ENCODE data around the gene ABCA13.

Gene ABCA13

DNA sequence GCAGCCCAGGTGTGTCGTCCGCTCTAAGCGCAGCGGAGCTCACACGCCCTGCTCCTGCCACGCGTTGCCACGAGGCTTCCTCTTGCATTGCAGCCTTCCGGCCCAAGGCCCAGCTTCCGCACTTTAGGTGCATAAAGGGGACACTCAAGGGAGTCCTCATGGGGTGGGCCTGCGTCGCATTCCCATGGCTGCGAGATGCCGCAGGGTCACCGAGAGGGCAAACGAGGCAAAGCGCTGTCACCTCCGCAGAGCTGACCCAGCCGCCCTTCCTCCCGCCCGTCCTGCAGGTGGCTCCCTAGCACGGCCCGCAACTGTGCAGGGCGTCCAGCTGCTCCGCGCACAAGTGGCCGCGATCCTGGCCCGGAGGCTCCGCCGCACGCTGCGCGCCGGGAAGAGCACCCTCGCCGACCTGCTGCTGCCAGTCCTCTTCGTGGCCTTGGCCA, 283.5 kb downstream of the ABCA13 start:
- Histone ChIP-seq H4K20me1 (ENCODE audit: insufficient read depth) (no peaks in the 10 kb centered on the region), H3K9ac (no peak overlapping the region), H2AFZ (ENCODE audit: low read depth) (no peak overlapping the region), H3K4me1 (ENCODE audit: low read depth, poor library complexity, severe bottlenecking) (no peaks in the 10 kb centered on the region), H3K36me3 (ENCODE audit: insufficient read depth) (no peaks in the 10 kb centered on the region), H3K4me3 (IDR thresholded peaks at IDR 0.05; ENCODE audit: insufficient read depth, low read depth, low read length) (no peak overlapping the region), H3K4me2 (no peak overlapping the region), H3K27ac (no peak overlapping the region), H3K27me3 (ENCODE audit: insufficient read depth, low read depth) (no peaks in the 10 kb centered on the region), H3K79me2 (ENCODE audit: insufficient read depth, low read depth) (no peaks in the 10 kb centered on the region)
- TF ChIP-seq, protein P1, sequence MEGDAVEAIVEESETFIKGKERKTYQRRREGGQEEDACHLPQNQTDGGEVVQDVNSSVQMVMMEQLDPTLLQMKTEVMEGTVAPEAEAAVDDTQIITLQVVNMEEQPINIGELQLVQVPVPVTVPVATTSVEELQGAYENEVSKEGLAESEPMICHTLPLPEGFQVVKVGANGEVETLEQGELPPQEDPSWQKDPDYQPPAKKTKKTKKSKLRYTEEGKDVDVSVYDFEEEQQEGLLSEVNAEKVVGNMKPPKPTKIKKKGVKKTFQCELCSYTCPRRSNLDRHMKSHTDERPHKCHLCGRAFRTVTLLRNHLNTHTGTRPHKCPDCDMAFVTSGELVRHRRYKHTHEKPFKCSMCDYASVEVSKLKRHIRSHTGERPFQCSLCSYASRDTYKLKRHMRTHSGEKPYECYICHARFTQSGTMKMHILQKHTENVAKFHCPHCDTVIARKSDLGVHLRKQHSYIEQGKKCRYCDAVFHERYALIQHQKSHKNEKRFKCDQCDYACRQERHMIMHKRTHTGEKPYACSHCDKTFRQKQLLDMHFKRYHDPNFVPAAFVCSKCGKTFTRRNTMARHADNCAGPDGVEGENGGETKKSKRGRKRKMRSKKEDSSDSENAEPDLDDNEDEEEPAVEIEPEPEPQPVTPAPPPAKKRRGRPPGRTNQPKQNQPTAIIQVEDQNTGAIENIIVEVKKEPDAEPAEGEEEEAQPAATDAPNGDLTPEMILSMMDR (conservative IDR thresholded peaks at IDR 0.05; ENCODE audit: low read depth, low read length) = no peak

DNA sequence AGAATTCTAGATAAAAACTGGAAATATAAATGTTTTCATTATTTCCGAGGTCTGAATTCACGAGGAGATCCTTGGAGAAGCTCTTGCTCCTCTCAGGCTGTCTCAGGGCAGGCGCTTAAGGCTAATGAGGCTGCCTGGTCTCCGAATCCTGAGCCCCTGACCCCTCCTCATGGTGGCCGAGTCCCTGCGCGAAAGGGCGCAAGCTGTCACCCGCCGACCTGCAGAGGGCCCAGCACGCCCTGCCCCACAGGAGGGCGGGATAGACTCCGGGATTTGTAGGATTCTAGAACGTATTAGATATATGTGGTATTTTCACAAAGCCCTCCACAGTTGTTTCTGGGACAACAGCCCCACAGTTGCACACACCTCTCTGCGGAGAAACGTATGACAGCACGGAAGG, 284.1 kb downstream of the ABCA13 start:
- TF ChIP-seq, protein P1 (conservative IDR thresholded peaks at IDR 0.05; ENCODE audit: low read depth, low read length) = no peak
- Histone ChIP-seq H4K20me1 (ENCODE audit: insufficient read depth) (no peaks in the 10 kb centered on the region), H3K27me3 (ENCODE audit: insufficient read depth, low read depth) (no peaks in the 10 kb centered on the region), H3K4me3 (IDR thresholded peaks at IDR 0.05; ENCODE audit: insufficient read depth, low read depth, low read length) (no peak overlapping the region), H3K36me3 (ENCODE audit: insufficient read depth) (no peaks in the 10 kb centered on the region), H3K4me2 (no peak overlapping the region), H3K4me1 (ENCODE audit: low read depth, poor library complexity, severe bottlenecking) (no peaks in the 10 kb centered on the region), H3K79me2 (ENCODE audit: insufficient read depth, low read depth) (no peaks in the 10 kb centered on the region), H2AFZ (ENCODE audit: low read depth) (no peak overlapping the region), H3K9ac (no peak overlapping the region), H3K27ac (no peak overlapping the region)

DNA sequence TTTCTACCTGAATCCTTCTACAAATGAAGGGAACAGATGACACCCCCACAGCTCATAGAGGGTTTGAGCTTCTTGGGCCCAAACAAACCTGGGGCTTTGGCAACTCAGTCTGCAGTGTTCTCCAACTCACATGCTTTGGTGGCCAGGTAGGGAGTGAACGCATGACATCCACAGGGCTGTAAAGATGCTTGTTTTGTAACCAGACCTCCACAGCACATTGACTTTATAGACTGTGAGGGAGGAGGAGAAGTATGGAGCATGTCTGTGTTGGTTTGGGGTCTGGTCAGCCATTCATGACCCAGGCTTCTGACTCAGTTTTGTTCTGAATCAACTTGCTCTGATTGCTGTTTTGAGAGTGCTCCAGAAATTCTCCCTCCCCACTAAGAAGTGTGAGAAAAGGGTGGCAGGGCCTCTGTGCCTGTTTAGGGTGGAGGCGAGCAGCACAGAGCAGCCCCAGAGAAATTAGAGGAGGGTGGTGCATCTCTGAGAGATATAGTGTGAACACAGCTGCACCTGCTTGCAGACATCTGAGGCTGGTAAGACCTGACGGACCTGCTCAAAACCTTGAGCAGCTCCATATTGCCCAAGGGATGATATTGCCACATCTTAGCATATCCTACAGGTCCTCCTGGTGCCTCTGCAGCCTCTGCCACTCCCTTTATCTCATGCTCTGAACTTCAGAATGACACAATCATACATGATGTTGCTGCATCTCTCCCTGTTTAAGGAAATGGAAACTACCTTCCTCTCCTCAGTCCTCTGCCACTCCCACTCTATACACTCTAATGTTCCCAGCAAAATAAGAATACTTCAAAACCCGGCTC, 287.7 kb downstream of the ABCA13 start:
- Histone ChIP-seq H2AFZ (ENCODE audit: low read depth) (no peak overlapping the region), H4K20me1 (ENCODE audit: insufficient read depth) (no peaks in the 10 kb centered on the region), H3K9ac (no peak overlapping the region), H3K27ac (no peak overlapping the region), H3K4me1 (ENCODE audit: low read depth, poor library complexity, severe bottlenecking) (no peaks in the 10 kb centered on the region), H3K27me3 (ENCODE audit: insufficient read depth, low read depth) (no peaks in the 10 kb centered on the region), H3K79me2 (ENCODE audit: insufficient read depth, low read depth) (no peaks in the 10 kb centered on the region), H3K4me2 (no peak overlapping the region), H3K36me3 (ENCODE audit: insufficient read depth) (no peaks in the 10 kb centered on the region), H3K4me3 (IDR thresholded peaks at IDR 0.05; ENCODE audit: insufficient read depth, low read depth, low read length) (no peak overlapping the region)
- TF ChIP-seq, protein P1 (conservative IDR thresholded peaks at IDR 0.05; ENCODE audit: low read depth, low read length) = no peak

DNA sequence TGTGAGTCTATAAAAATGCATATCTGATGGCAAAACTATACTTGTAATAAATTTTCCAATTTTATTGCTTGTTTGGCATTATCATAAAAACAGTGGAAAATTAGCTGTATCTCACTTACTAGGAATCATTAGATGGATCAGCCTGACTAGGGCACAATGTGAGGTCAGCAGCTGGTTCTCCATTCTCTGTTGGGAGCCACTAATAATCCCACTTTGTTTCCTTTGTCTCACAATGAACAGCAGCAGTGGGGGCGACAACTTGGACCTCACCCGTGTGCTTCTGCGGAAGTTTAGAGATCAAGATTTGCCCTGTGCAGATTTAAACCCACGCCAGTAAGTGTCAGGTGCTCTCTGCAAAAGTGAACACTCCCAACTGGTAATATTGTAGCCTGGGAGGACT, 295.5 kb downstream of the ABCA13 start:
- Histone ChIP-seq H3K4me3 (IDR thresholded peaks at IDR 0.05; ENCODE audit: insufficient read depth, low read depth, low read length) (no peak overlapping the region), H4K20me1 (ENCODE audit: insufficient read depth) (no peaks in the 10 kb centered on the region), H3K27ac (no peak overlapping the region), H3K9ac (no peak overlapping the region), H3K79me2 (ENCODE audit: insufficient read depth, low read depth) (no peaks in the 10 kb centered on the region), H2AFZ (ENCODE audit: low read depth) (no peak overlapping the region), H3K4me1 (ENCODE audit: low read depth, poor library complexity, severe bottlenecking) (no peaks in the 10 kb centered on the region), H3K27me3 (ENCODE audit: insufficient read depth, low read depth) (no peaks in the 10 kb centered on the region), H3K36me3 (ENCODE audit: insufficient read depth) (no peaks in the 10 kb centered on the region), H3K4me2 (no peak overlapping the region)
- TF ChIP-seq, protein P1 (conservative IDR thresholded peaks at IDR 0.05; ENCODE audit: low read depth, low read length) = no peak
